GM21360 (cell line): Measurements from ENCODE around the gene ARAP2.

ENCODE experiments used
- ATAC-seq: cut with Tn5 transposase; IDR thresholded peaks from one replicate; pipeline ENCODE4 v1.9.1; 2021; ENCODE audit warnings: mild to moderate bottlenecking, moderate library complexity; ENCODE audit not compliant: unreplicated experiment

The ARAP2 gene

DNA sequence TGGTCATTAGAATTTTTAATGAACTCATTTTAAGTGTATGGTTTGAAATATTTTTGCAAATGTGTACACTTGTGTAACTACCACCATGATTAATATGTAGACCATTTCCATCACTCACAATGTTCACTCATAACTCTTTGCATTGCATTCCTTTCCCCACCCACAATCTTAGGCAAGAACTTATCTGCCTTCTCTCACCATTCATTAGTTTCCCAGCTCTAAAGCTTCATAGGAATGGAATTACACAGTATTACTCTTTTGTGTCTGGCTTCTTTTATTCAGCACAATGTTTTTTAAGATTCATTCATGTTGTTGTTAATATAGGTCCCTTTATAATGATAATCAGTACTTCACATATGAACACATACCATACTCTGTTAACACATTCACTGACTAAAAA, 106.1 kb downstream of the ARAP2 start:
- ATAC-seq, result no peak

- no peak for ATAC-seq
Observed at GRCh38 chr4:36137336-36137735, 107.0 kb downstream of the ARAP2 start.

DNA sequence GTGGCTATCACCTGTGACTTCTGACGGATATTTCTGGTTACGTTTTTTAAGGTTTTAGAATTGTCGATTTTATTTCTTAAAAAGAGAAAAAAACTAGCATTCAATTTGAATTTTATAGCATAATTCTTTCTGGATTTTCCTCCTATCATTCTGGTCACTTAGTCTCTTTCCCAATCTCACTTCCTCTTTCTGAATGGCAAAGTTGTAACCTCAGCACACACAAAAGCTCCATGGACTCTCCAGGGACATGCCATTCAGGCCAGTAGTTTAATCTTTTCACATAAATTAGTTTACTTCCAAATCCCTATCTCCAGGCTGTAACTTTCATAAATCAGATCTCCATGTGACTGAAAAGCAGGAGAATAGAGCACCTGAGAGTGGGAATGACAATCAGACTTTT, 110.7 kb downstream of the ARAP2 start:
- no peak for ATAC-seq

DNA sequence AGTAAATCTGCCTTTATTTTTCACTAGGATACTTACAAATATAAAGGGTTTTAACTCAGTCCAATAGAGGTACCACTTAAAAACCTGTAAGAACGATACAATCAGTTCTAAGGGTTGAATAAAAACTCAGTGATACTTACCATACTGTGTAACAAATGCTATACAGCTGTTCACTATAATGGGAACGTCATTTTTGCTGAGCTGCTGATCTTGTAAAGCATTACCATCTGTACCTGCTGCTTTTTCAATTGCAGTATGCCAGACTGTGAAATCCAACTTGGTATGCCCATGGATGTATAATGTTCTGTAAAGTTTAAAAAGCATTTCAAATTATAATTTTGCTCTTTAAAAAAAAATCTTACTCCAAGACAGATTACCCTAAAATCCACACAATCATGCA, 111.2 kb downstream of the ARAP2 start:
- ATAC-seq, result no peak

DNA sequence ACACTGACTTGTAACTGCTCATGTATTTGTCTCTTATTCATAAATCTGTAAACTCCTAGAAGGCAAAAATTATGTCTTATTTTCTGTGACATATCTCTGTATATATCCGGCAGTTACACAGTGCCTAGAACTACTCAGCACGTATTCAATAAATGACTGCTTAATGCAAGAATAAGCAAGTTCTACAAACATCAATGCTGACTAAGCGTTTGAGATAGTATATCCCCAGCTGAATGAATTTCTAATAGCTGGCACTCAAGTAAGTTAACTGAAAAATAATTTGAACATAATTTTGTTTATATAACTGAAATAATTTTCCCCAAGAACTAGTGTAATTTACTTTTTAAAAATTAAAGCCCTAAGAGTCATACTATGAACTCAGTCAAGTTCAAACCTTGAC, 113.7 kb downstream of the ARAP2 start:
- ATAC-seq, result no peak

DNA sequence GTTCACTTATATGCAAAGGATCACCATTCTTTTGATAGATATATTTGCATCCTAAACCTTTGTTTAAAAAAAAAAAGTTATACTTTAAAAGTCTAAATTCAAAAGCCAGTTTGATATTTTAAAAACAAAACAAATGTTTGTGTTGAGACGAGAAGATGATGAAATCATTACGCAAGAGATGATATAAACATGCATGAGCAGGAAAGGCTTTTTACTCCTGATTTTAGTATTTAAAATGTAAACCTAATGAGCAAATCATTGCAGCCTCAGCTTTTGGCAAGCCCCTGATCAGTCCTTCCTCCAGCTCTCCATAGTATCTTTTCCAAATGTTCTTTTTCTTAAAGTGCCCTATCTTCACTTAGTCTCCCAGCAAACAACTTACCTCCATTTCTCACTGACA, 115.6 kb downstream of the ARAP2 start:
- no peak for ATAC-seq

- ATAC-seq, result no peak
Observed at GRCh38 chr4:36123906-36124305, 120.4 kb downstream of the ARAP2 start.

DNA sequence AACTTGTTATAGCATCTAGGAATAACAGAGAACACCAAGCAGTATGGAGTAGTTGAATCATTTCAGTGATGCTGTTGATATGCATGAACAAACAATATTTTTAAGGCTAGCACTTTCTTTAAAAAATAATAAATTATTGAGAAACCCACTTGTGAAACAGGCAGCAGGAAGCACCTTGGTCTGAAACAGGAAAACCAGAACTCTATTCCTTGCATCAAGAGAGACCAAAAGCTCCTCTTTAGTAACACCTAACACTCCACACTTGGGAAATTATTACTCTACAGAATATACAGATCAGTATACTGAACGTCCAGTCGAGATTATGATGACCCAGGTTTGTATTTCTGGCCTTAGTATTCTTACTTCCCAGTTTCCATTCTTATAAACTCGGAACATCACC, 129.0 kb downstream of the ARAP2 start:
- no peak for ATAC-seq

- ATAC-seq, result no peak
Observed at GRCh38 chr4:36111172-36111571, 133.1 kb downstream of the ARAP2 start.

DNA sequence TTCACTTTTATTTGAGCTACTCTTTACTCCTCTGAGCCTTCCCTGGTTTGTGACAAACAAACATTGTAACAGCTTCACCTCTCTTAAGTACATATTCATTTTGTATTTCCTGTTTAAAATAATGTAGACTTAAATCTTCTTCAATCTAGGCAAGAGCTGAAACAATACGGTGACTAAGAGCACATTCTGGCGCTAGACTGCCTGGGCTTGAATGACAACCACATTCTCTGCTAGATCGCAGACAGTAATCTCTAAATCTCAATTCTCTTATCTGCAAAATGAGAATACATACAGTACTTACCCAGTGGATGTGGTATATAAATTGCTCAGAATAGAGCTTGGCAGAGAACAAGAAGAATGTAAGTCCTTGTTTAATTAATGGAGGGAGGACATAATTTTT, 144.8 kb downstream of the ARAP2 start:
- no peak for ATAC-seq

GRCh38 chr4:36094995-36095394, 149.3 kb downstream of the ARAP2 start:
- no peak for ATAC-seq

DNA sequence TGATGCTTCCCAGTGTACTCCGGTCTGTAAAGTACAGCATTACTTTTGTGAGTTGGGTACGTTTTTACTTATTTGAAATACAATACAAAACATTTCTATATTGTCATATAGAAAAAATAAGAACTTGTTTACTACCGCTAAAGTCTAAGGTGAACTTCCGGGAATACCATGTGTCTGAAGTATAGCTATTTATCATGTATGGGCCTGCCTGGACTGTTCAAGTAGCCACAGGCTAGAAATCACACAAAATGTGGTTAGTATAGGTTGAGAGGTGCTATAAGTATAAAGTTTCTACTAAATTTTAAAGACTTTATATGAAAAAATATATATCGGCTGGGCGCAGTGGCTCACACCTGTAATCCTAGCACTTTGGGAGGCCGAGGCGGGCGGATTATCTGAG, 152.3 kb downstream of the ARAP2 start:
- no peak for ATAC-seq

DNA sequence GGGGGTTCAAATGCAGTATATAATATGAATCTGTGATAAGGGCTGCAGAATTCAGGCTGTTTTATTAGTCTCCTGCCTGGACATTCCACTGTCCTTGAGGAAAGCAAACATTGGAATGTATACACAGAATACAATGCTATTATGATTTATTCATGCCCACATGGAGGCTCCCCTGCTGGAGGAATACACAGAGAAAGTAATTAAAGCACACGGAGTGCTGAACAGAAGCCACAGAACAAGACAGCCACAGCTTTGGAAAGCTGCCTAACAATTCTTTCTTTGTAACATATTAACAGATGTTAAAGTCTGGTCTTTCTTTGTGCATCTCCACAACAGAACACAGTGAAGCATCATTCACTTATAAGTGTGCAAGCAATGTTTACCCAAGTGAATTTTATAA, 155.8 kb downstream of the ARAP2 start:
- no peak for ATAC-seq

- no peak for ATAC-seq
Observed at GRCh38 chr4:36086261-36086786, 158.0 kb downstream of the ARAP2 start.

DNA sequence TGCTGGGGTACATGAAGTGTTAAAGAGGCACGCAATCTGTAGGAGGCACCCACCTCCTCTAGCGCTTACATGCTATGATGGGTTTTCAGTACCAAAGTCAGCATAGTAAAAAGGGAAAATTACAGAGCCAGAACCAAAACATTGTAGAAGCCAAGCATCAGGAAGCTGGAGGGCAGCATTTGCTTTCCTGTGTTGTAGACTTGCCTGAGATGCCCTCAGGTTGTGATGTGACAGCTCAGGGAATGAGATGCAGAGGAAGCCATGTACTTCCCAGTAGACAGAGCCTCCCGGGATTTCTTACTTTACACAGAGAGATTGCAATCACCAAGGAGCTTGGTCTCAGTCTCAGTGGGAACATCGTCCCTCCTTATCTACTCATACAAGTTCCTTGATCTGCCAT, 161.5 kb downstream of the ARAP2 start:
- ATAC-seq, result no peak

- ATAC-seq, result peak; percentile 99
Observed at GRCh38 chr4:36081185-36081584, 163.1 kb downstream of the ARAP2 start.

DNA sequence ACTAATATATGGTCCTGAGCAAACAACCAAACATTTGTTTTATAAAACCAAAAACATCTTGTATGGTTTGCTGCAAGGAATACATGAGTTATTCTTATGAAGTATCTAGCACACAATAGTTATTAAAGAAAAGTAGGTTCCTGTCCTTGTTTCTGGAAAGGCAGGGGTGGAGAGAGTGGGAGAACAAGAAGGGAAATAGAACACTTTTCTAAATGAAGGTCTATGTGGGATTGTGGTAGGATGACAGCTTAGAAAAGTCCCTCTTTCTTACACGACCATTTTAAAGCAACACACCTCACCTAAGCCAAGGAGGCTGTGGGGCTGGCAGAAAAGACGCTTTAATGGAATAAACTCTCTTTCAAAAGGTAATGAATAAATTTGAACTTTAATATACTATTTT, 164.6 kb downstream of the ARAP2 start:
- ATAC-seq, result no peak

GRCh38 chr4:36078319-36078718, 166.0 kb downstream of the ARAP2 start:
- ATAC-seq, result no peak

DNA sequence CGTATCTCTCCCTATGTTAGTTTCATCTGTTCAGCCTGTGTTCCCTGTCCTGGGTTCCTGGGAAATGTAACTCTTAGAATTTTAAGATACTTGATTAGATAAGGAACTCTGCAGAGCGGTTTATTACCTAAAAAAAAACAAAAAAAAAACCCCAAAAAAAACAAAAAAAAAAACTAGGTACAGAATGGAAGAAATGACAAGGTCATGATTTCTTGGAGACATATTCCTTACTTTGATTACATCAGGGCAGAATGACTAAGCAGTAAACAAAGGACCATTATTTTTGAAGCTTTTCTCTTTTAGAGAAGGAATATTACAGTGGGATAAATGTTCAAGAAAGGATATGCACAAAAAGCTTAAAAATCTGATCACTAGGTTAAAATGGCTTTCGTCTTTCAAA, 171.8 kb downstream of the ARAP2 start:
- ATAC-seq, result no peak

DNA sequence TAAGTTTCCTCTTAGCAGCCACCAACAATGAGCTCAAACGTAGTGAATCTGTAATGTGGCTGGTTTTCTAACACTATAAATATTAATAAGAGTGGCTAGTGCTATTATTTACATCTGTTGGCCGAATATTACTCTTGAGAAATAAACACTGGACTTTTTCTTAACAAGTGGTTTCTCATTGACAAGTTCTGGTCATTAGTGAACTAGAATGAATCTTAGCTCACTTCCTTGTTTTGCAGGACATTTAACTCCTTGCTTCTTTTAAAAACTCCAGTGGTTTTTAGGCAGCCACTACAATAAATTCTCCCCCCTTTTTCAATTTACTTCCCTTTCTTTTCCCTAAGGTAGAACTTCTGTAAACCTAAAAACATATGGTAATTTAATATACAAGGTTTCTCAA, 177.2 kb downstream of the ARAP2 start:
- no peak for ATAC-seq

- no peak for ATAC-seq
Observed at GRCh38 chr4:36065274-36065871, 178.9 kb downstream of the ARAP2 start.

GRCh38 chr4:36064117-36064516, 180.2 kb downstream of the ARAP2 start:
- ATAC-seq, result no peak

DNA sequence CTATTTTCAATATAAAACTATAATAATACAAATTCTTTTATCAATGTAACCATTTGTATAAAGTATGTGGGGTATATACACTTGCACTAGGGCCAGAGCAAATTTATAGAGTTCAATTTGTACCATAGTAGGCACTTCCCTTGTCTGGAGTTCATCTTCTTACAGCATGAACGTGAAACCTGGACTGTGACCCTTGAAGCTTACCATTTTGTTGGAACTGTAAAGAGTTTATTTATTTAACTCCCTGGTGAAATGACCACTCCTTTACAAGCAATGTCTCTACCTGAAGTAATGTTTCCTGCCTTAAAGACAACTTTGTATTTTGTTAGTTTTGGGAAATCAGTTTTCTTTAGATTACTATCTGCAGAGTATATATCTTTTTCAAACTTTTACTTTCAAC, 188.2 kb downstream of the ARAP2 start:
- no peak for ATAC-seq
